Measurements from ENCODE around the gene TMTC4. TPM values are rescaled to one million over a fixed set of nuclear protein-coding genes. Genes with fewer than 3 reads are reported as not detected.
A peak's percentile ranks its signal among the peaks of the same experiment; 100 is the strongest.
"Not testable (repeated sequence)": the region's sequence is repeated elsewhere in the genome, so short reads cannot be mapped to it uniquely, and the experiment has no call there.

The TMTC4 gene
- total RNA-seq, 1 donor from 2014 or later: 27.6 TPM

DNA sequence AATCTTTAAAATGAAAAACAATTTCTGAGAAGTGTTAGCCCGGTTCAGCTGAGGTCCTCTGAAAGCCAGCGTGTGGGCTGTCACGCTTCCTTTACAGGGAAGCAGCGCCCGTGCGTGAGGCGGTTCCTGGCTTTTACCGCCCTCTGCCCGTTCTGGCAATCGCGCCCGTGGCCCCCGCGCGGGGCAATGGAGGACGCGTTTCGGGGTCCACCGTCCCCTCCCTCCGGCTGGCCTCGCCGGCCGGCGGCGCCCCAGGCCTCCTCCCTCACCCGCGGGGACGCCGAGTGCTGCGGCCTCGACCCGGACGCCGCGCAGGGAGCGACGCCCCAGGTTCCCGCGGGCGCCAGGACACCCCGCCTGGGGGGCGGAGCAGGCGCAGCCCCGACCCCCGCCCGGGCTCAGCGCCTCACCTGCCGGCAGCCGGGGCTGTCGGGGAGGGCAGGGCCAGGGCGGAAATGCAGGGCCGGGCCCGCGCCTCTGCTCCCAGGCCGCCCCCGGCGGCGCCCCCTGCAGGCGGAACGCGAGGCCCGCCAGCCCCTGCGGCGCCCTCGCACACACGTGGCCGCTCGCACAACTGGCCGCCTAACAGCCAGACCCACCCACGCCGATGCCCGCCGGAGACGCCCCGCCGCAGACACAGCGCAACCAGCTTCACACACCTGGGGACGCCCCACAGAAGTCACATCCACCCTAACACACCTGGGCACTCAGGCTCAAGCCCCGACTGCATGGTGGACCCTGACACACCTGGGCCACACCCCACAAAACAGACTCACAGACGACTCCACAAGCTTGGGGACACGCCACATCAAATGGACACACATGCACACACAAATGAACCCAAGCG is 86.0 kb downstream of the TMTC4 start, which contains the start of gene GGACT:
Gene GGACT, minus strand, starts transcription at position 459 of the 847 bp plus-strand sequence. CDS start 56,198 bp downstream, outside the sequence.
- DNase-seq (ENCODE audit: low read depth in 2 of 2): peak; percentile 30 to 66

- DNase-seq (ENCODE audit: low read depth in 2 of 2): no peak
Measured at GRCh38 chr13:100584896-100585295, 89.7 kb downstream of the TMTC4 start.

- DNase-seq (ENCODE audit: low read depth in 2 of 2): no peak
Measured at GRCh38 chr13:100581504-100581903, 93.1 kb downstream of the TMTC4 start.

- DNase-seq (ENCODE audit: low read depth in 2 of 2): no peak
Measured at GRCh38 chr13:100581030-100581429, 93.6 kb downstream of the TMTC4 start.

DNA sequence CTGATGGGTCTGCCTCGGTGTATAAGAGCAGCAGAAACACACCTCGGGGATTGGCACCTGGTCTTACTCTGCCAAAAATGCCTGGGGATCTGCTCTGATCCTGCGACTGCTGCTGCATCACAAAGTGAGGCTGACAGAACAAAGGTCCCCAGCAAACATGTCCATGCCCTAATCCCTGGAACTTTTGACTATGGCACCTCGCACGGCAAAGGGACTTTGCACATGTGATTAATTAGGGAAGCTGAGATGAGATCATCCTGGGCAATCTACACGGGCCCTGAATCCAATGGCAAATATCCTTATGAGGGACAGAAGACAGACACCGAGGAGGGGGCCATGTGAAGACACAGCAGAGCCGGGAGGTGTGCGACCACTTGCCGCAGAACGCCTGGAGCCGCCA is 94.5 kb downstream of the TMTC4 start:
- no peak for DNase-seq (ENCODE audit: low read depth in 2 of 2)

DNA sequence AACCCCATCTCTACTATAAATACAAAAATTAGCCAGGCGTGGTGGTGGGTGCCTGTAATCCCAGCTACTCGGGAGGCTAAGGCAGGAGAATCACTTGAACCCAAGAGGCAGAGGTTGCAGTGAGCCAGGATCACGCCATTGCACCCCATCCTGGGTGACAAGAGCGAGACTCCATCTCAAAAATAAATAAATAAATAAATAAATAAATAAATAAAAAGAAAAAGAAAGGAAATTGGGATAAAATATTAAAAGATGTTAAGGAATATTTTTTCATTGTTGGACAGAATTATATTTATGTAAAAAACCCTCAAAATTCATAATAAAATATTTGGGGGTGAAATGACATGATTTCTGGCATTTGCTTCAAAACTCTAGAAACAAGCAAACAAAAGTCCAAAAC is 97.4 kb downstream of the TMTC4 start:
- not testable (repeated sequence) for DNase-seq (ENCODE audit: low read depth in 2 of 2)

GRCh38 chr13:100573121-100573520 is 101.5 kb downstream of the TMTC4 start:
- DNase-seq (ENCODE audit: low read depth in 2 of 2): peak; percentile 73 to 88

DNA sequence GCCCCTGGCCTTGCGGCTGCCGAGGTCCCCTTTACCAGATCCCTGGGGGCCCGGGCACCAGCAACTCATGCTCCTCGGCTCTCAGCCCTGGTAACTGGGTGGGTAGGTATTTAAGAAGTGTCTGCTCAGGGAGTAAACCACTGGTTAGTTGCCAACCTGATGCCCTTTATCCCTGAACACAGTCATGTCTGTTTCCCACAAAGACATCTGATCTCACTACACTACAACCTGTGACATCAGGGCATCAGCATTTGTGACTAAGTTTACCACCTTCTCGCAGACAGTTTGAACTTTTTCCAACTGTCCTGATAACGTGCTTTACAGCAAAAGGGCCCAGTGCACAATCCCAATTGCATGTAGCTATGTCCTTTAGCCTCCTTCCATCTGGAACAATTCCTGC is 108.1 kb downstream of the TMTC4 start:
- DNase-seq (ENCODE audit: low read depth in 2 of 2): no peak

GRCh38 chr13:100565286-100565685 is 109.3 kb downstream of the TMTC4 start:
- DNase-seq (ENCODE audit: low read depth in 2 of 2): no peak

DNA sequence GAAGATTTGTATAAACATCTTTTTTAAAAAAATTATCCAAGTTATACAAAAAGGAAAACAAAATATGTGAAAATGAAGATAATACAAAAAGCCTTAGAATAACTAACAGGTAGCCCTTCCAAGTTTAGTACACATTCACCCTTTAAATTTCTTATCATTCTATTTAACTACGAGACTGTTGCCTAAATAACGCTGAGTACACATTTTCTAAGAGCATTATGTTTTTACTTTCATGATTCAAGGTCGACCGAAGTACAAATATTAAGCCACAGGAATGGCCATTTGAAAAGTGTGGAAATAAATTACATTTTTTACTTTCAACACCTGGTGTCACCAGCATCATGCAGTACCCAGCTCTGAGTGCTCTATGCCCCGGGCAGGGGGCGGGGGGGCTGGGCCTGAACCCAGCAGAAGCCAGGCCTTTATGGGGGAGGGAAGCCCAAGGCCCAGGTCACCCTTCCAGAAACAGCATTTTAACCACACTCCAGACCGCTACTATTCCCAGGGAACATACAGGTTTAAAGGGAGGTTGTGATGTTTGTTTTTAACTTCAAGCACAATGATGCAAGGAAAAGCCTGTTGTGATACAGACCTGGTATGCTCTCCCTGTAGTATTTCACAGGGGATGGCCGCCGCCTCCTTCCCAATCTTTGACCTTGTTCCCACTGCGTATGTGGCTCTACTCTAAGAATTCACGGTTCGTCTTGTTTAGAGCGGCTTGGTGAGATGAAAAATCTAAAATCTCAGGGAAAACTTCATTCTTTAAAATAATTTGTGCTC is 110.0 kb downstream of the TMTC4 start:
- no peak for DNase-seq (ENCODE audit: low read depth in 2 of 2)

DNA sequence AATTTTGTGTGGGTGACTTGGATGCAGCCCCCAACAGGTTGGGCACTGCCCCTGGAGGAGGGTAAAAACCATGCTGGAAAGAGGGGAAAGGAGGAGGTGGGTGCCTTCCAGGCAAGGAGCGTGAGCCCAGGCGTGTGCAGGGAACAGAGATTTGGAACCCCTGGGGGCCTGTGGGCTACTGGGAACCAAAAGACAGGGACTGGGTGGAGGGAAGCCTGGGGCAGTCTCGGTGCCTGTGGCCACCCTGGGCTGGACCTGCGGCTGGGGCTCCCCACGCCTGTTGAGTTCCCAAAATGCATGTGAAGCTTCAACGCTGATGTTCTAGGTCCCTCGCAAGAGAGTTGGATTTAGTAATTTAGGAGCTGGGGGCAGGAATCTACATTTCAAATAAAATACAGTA is 110.8 kb downstream of the TMTC4 start:
- DNase-seq (ENCODE audit: low read depth in 2 of 2): no peak

DNA sequence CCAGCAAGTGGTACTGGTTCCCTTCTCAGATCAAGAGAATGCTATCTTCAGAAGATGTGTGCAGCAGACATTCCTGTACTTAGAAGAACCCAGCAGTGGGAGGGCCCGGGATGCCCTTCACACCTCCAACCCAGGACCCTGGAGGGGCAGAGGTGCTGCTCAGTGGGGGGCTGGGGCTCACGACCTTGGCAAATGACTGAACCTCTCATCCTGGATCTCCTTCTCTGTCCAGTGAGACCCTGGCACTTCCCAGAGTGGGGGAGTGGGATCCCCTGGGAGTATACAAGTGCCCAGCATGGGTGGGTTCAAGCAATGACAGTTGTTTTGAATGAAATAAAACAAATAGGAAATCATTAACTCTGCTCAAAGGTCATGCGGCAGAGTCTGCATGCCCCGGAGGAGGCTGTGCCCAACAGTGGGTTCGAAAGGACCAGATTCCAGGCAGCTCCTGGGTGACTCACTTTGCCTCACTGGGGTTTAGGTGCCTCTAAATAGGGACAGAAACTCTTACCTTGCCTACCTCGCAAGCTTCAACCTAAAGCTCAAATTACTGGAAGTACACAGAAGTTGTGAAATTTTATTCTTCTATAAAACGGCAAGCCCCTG is 112.9 kb downstream of the TMTC4 start:
- no peak for DNase-seq (ENCODE audit: low read depth in 2 of 2)

- DNase-seq (ENCODE audit: low read depth in 2 of 2): no peak
Measured at GRCh38 chr13:100561158-100561499, 113.5 kb downstream of the TMTC4 start.

- DNase-seq (ENCODE audit: low read depth in 2 of 2): no peak
Measured at GRCh38 chr13:100560498-100561157, 114.0 kb downstream of the TMTC4 start.

GRCh38 chr13:100559886-100560285 is 114.7 kb downstream of the TMTC4 start:
- DNase-seq (ENCODE audit: low read depth in 2 of 2): no peak

Other genes with a start within 250 kb of the TMTC4 start
- gene GGACT, start 86.0 kb downstream of the TMTC4 start, total RNA-seq: 4.2 and 4.6 TPM in 2 replicates